Neutrophil (primary cell): ENCODE results near the gene IGF2R.
"Not testable (repeated sequence)": the region's sequence is repeated elsewhere in the genome, so short reads cannot be mapped to it uniquely, and the experiment has no call there.

Source experiments
- H3K27ac ChIP-seq: fragments of 200-600 bp; sonication (generic); 2 replicates; pipeline ENCODE4 v1.5.1; 2016; ENCODE audit warnings: mild to moderate bottlenecking, moderate library complexity
- H3K27me3 ChIP-seq: fragments of 200-600 bp; sonication (generic); 2 replicates; pipeline ENCODE4 v1.6.0; 2016; ENCODE audit warnings: mild to moderate bottlenecking
- H3K36me3 ChIP-seq: fragments of 200-600 bp; sonication (generic); 2 replicates; pipeline ENCODE4 v1.5.1; 2017
- H3K4me1 ChIP-seq, 2 experiments: fragments of 200-600 bp in 1 of 2; sonication (generic) in 1 of 2; 1 replicate in 1 of 2; 2 replicates in 1 of 2; pipeline versions ENCODE4 v1.5.1 to v1.6.1; 2013 to 2016; ENCODE audit warnings: low read depth in 1 of 2, low read length in 1 of 2, mild to moderate bottlenecking in 1 of 2, moderate library complexity in 1 of 2; ENCODE audit not compliant: control insufficient read depth in 1 of 2, insufficient read depth in 1 of 2
- H3K4me3 ChIP-seq, 2 experiments: fragments of 200-600 bp in 1 of 2; sonication (generic) in 1 of 2; 1 replicate in 1 of 2; 2 replicates in 1 of 2; pipeline ENCODE4 v1.5.1; 2013 to 2016; ENCODE audit warnings: low read depth in 1 of 2, low read length in 1 of 2, mild to moderate bottlenecking in 1 of 2, moderate library complexity in 1 of 2
- H3K9me3 ChIP-seq: fragments of 200-600 bp; sonication (generic); 2 replicates; pipeline ENCODE4 v1.5.1; 2016
- CTCF ChIP-seq: fragments of 200-600 bp; sonication (generic); IDR thresholded peaks from 2 replicates; pipeline ENCODE4 v1.5.1; 2016; ENCODE audit warnings: antibody characterized with exemption

Gene IGF2R

GRCh38 chr6:160121981-160122380 is 153.1 kb downstream of the IGF2R start:
- Histone ChIP-seq H3K4me1 (no peaks in the 10 kb centered on the region), H3K36me3 (peaks cover 20% of the 10 kb centered on the region)
- no peak for TF ChIP-seq CTCF

GRCh38 chr6:160122744-160123143 is 153.9 kb downstream of the IGF2R start:
- Histone ChIP-seq H3K27ac (no peak overlapping the region), H3K36me3 (peaks cover 13% of the 10 kb centered on the region), H3K4me1 (no peaks in the 10 kb centered on the region), H3K4me3 (no peak overlapping the region), H3K27me3 (peaks cover 5% of the 10 kb centered on the region), H3K9me3 (no peaks in the 10 kb centered on the region)
- TF ChIP-seq CTCF = no peak

More at GRCh38 chr6:160121981-160122380, 153.1 kb downstream of the IGF2R start:
- no peak overlapping the region for H3K27ac ChIP-seq
- H3K27me3 ChIP-seq = no peaks in the 10 kb centered on the region
- H3K4me3 ChIP-seq = no peak overlapping the region
- no peaks in the 10 kb centered on the region for H3K9me3 ChIP-seq

- no peaks in the 10 kb centered on the region for H3K4me1 ChIP-seq
- no peaks in the 10 kb centered on the region for H3K9me3 ChIP-seq
- peaks cover 6% of the 10 kb centered on the region for H3K36me3 ChIP-seq
- H3K27me3 ChIP-seq = peaks cover 11% of the 10 kb centered on the region
- no peak for TF ChIP-seq CTCF
- H3K4me3 ChIP-seq = no peak overlapping the region
- H3K27ac ChIP-seq = no peak overlapping the region
Observed at GRCh38 chr6:160124007-160124406, 155.1 kb downstream of the IGF2R start.

GRCh38 chr6:160124605-160125004 is 155.7 kb downstream of the IGF2R start:
- no peak overlapping the region for H3K27ac ChIP-seq
- H3K36me3 ChIP-seq = peaks cover 6% of the 10 kb centered on the region
- H3K27me3 ChIP-seq = peaks cover 11% of the 10 kb centered on the region
- TF ChIP-seq CTCF = no peak
- H3K9me3 ChIP-seq = no peaks in the 10 kb centered on the region
- H3K4me3 ChIP-seq = no peak overlapping the region
- no peaks in the 10 kb centered on the region for H3K4me1 ChIP-seq

- not testable (repeated sequence) for H3K27ac ChIP-seq, H3K4me3 ChIP-seq, H3K9me3 ChIP-seq, H3K36me3 ChIP-seq, H3K4me1 ChIP-seq
- peaks cover 11% of the 10 kb centered on the region for H3K27me3 ChIP-seq
Observed at GRCh38 chr6:160125105-160125504, 156.2 kb downstream of the IGF2R start.

GRCh38 chr6:160127270-160128124 is 158.6 kb downstream of the IGF2R start:
- Histone ChIP-seq H3K4me1 (no peaks in the 10 kb centered on the region), H3K27me3 (peaks cover 11% of the 10 kb centered on the region), H3K27ac (no peak overlapping the region), H3K9me3 (no peaks in the 10 kb centered on the region), H3K36me3 (no peaks in the 10 kb centered on the region), H3K4me3 (no peak overlapping the region)
- TF ChIP-seq CTCF = no peak
